DMS 273 (cell line): ENCODE data around the gene SELP.

Experiments
- DNase-seq: peaks from one replicate; lab custom pipeline; 2025; ENCODE audit not compliant: unreplicated experiment; lab: John Stamatoyannopoulos, UW

SELP gene

DNA sequence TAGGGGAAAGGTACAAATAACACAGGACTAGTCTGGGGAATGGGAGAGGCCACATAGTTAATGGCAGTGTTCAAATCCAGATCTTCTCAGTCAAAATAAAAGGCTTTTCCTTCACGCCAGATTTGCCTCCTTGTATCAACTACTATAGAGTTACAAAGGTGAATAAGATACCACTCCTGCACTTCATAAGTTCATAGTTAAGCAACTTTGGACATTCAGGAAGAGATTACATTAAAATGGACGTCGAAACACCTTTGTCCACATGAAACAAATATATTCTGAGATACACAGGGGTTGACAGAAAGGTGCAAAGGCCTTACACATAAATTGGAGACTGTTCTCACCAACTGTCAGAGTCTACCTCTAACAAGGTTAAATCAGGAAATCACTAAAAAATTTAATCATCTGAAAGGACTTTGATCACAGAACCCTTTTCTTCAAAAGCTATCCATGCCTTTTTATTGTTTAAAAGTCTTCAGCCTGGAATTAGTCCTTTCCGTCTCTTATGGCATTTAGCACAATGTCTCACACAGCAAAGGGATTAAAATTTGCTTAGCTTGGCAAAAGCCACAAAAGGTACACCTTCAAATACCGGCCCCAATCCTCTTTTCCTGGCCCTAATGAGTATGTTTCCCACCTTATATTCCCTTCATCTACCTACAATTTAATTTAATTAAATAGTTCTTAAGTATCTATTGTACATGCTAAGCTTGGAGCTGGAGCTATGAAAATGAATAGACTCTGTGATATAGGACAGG, 51.8 kb downstream of the SELP start:
- no peak for DNase-seq

DNA sequence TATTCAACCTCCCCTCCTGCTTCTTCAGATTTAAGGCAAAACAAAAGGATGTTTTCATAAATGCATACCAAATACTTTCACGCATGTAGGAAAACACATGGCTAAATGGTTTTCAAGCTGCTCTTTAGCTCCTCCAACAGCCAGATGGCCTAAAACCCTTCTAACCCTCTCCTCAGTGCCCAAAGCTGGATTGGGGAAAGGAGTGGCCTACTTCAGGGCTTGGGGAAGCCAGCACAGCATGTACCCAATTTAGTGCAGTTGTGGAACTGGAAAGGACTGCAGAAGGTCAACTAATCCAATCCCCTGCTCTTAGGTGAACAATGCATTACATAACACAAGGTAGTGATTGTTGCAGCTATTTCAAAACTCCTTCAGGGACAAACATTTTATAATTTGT, 53.0 kb downstream of the SELP start:
- DNase-seq = peak; percentile 65

GRCh38 chr1:169576241-169576934, 53.5 kb downstream of the SELP start:
- DNase-seq = peak; percentile 72

DNA sequence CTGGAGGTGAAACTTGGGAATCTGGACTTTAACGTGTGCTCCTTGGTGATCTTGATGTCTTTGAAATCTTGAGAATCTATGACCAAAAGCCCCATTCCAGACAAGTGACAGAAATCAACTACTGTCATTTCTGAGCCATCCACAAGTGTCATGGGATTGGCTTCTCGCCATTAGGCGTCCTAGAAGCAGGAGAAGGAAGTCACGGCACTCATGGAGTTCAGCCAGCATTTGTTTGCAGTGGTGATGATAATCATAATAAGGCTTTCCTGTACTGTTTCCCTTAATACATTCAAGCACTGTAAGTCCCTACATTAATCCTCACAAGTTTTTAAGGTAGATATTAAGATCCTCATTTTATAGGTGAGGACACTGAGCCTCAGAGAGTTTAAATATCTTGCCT, 55.6 kb downstream of the SELP start:
- DNase-seq = no peak

- DNase-seq = no peak
Observed at GRCh38 chr1:169572187-169572586, 57.7 kb downstream of the SELP start.

GRCh38 chr1:169571450-169571849, 58.5 kb downstream of the SELP start:
- no peak for DNase-seq

GRCh38 chr1:169570172-169570574, 59.8 kb downstream of the SELP start:
- DNase-seq = no peak

DNA sequence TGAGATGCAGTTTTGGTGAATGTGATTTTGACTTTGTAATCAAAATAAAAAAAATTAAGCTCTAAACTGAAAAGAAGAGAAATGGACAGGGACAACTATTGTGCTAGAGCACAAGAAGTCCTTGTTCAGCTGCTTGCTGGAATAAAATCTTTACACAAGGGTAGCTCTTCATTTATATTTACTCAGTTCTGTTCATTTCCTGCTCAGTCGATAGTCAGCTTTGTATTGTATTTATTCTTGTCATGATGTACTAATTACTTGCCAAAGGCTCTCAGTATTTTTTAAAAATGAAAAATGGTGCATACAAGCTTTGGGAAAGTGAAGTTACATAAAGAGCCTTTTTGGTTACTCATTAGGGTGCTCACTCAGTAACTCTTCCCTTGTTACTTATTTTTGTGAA, 61.4 kb downstream of the SELP start:
- no peak for DNase-seq

GRCh38 chr1:169565335-169566271, 64.3 kb downstream of the SELP start:
- DNase-seq = no peak

DNA sequence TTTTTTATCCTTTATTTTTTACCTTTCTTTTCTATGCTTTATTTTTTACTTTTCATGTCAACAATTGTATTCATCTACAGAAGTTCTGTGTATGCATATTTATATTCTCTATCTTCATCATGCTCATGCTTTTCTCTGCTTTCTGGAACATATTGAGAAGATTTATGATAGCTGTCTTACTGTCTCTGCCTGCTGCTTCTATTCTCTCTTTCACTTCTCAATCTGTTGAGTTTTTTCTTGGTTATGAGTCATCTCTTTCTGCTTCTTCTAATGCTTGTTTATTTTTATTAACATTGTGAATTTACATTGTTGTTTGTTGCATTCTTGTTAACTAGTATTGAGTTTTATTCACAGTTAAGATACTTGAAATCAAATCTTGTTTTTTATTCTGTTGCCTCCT, 66.3 kb downstream of the SELP start:
- DNase-seq = no peak

- no peak for DNase-seq
Observed at GRCh38 chr1:169563019-169563615, 66.8 kb downstream of the SELP start.

- DNase-seq = no peak
Observed at GRCh38 chr1:169561692-169562091, 68.2 kb downstream of the SELP start.

DNA sequence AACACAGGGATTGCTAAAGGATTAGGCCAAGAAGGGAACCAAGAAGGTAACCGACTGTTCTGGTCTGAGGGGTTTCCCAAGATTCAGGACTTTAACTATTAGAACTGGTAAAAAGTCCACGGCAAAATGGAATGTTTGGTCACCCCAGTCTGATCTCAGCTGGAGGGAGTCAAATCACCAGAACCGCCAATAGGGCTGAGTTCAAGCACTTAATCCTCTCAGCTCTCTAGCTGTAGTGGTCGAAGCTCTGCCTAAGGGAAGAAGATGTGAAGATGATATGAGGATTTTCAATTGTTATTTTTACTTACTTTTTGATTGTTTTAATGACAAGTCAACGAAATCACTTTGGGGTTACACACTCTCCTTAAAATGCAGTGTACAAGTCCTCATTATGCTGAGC, 72.8 kb downstream of the SELP start:
- no peak for DNase-seq

DNA sequence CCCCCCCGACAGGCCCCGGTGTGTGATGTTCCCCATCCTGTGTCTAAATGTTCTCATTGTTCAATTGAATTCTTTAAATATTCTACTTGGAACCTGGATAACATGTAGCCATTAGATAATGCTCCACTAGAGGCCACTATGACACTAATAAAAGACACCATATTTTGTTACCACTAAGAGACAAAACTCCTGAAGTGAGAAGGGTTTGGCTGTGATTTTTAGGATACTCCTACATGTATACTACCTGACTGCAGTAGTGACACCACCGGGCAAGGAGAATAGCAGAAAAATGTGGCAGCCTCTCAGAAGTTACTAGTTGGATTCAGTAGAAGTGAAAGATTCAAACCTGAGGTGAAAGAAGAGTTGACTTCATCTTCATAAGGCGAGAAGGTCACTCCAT, 79.6 kb downstream of the SELP start:
- DNase-seq = peak; percentile 68

DNA sequence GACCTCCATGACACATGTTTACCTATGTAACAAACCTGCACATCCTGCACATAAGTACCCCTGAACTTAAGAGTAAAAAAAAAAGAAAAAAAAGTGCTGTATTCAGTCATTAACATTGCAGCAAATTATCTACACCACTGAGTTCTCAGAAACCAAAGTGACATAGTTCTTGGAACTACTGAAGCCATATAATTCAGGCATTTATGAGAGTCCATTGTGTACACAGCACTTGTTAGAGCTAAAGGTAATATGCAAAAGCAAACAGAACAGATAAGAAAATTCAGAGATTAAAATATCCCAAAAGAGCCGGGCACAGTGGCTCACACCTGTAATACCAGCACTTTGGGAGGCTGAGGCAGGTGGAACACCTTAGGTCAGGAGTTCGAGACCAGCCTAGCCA, 81.6 kb downstream of the SELP start:
- no peak for DNase-seq

DNA sequence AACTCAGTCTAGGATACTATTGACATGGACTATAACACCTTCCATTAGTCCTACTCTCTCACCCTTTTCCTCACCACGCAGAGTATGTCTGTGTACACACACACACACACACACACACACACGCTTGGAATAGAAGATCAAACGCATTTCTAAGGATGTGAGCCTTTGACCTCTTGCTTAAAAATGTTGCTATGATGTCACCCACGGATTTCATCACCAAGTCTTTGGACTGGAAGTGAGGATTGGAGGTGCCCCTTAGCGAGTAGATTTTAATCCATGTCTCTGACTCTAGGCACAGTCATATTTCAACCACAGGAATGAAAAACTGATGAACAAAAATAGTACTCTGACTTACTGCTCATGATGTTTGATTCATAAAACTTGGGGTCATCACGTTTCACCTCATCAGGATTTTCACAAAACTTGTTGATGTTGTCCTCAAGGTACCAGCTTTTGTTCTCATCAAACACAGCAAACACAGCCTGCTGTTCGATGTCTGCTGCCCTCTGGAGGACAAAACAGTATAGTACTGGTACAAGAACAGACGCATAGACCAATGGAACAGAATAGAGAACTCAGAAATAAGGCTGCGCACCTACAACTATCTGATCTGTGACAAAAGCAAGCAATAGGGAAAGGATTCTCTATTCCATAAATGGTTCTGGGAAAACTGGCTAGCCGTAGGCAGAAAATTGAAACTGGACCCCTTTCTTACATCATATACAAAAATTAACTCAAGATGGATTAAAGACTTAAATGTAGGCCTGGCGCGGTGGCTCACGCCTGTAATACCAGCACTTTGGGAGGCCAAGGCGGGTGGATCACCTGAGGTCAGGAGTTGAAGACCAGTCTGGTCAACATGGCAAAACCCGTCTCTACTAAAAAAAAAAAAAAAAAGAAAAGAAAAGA, 83.6 kb downstream of the SELP start:
- DNase-seq = peak; percentile 84

DNA sequence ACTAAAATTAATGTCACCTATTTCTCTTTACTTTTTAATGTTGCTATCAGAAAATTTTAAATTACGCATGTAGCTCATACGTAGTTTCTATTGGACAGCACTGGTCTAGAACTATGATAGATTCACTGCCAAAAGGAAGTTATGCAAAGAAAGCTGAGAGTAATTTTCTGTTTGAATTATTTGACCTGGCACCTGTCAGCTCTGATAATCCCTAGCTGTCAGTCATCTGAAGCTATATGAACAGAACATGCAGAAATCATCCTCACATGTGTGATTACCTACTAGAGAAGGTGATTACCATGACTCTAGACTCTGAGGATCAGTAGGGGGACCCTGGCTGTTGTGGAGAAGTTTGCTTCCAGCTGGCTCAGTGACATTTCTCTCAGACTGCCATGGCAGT, 84.5 kb downstream of the SELP start:
- no peak for DNase-seq

DNA sequence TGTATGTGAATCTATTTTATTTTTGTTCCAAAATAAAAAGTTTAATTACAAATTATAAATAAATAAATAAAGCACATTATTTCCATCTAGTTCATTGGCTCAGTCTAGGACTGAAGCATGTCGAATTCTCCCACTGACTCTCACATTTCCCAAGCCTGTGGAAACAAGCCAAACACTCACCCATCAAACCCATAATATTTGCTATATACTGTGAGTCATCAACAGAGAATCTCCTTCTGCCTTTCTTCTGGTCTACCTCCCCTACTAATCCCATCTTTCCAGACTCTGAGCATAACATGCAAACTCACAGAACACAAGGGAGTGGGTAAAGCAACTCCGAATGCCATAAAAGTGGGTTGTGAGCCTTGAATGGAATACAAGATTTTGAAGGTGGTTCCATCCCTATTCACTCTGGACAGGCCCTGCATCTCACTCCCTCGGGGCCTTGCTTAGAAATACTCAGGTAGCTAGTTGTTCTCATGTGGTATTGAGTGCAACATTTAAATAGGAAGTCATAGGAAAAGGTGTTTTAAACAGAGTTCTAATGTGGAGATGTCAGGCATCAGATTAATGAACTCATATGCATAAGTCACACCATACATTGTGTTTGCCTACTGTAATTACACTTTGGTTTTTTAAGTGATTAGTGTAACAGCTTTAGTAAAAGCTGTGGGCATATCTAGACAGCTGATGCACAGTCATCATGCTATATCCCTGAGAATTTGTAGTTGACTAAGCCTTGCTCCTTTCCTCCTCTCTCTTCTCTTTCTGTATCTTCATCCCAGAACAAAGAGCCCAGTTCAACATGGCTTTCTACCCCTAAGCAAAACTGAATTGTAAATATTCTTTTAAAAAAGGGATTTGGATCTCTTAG, 90.7 kb downstream of the SELP start:
- no peak for DNase-seq
